GM20000 (cell line): ENCODE data around the gene APOL1.
A peak's percentile ranks its signal among the peaks of the same experiment; 100 is the strongest.

Experiments used
- DNase-seq: peaks from one replicate; pipeline ENCODE4 v3.0.0; 2012; ENCODE audit warnings: low spot score
- CTCF ChIP-seq: IDR thresholded peaks from 2 replicates; pipeline ENCODE4 v1.5.1; 2012; ENCODE audit warnings: mild to moderate bottlenecking, control low read depth; ENCODE audit errors: extremely low read depth, missing control alignments

The APOL1 gene

GRCh38 chr22:36298601-36299000 is 45.7 kb downstream of the APOL1 start:
- no peak for DNase-seq

GRCh38 chr22:36299295-36299694 is 46.4 kb downstream of the APOL1 start:
- DNase-seq: no peak
- TF ChIP-seq CTCF: no peak

More at GRCh38 chr22:36298601-36299000, 45.7 kb downstream of the APOL1 start:
- TF ChIP-seq CTCF: no peak

- no peak for TF ChIP-seq CTCF
- DNase-seq: no peak
Observed at GRCh38 chr22:36299911-36300310, 47.0 kb downstream of the APOL1 start.

GRCh38 chr22:36300396-36301212 is 47.7 kb downstream of the APOL1 start:
- no peak for TF ChIP-seq CTCF

GRCh38 chr22:36301384-36301828 is 48.5 kb downstream of the APOL1 start:
- peak; percentile 88 for DNase-seq
- peak; percentile 88 for TF ChIP-seq CTCF

More at GRCh38 chr22:36300396-36301212, 47.7 kb downstream of the APOL1 start:
- no peak for DNase-seq

GRCh38 chr22:36301851-36302250 is 48.9 kb downstream of the APOL1 start:
- DNase-seq: no peak
- TF ChIP-seq CTCF: no peak

- DNase-seq: no peak
- no peak for TF ChIP-seq CTCF
Observed at GRCh38 chr22:36302439-36303114, 49.6 kb downstream of the APOL1 start.
